ENCODE results near the gene SLC27A6. TPM values are rescaled to one million over a fixed set of nuclear protein-coding genes. Genes with fewer than 3 reads are reported as not detected.
A peak's percentile ranks its signal among the peaks of the same experiment; 100 is the strongest.
"Not testable (repeated sequence)": the region's sequence is repeated elsewhere in the genome, so short reads cannot be mapped to it uniquely, and the experiment has no call there.

Gene SLC27A6
- total RNA-seq, 1 donor from 2014 or later: 26.3 TPM

- Mint-ChIP-seq H3K36me3 (no peaks in the 10 kb centered on the region), H3K4me3 (no peak overlapping the region), H3K9me3 (no peaks in the 10 kb centered on the region), H3K4me1 (peaks cover 16% of the 10 kb centered on the region), H3K27me3 (ENCODE audit: low read depth) (no peaks in the 10 kb centered on the region), H3K27ac (no peak overlapping the region)
- DNase-seq (ENCODE audit: low spot score in 2 of 2, unreplicated experiment in 2 of 2): no peak
- TF ChIP-seq CTCF (IDR thresholded peaks at IDR 0.05; ENCODE audit: unreplicated experiment): no peak
Measured at GRCh38 chr5:129022599-129022998, 57.3 kb downstream of the SLC27A6 start.

DNA sequence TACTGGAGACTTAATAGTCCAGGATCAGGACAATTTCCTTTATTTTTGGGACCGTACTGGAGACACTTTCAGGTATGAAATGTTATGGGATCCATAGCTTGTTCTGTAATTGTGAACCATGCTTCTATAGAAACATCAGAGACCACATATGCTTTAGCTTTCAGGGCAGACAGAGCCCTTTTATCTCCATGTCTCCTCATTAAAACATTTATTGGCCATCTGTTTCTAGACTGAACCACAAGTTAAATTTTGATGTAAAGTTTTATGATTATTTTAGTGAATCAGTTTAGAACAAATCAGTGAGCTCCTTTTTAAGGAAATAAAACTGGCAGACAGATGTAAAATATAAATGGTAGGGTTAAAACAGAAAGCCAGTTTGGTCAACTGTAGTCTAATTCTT is 62.0 kb downstream of the SLC27A6 start:
- Mint-ChIP-seq H3K36me3 (no peaks in the 10 kb centered on the region), H3K27ac (no peak overlapping the region), H3K4me1 (no peaks in the 10 kb centered on the region), H3K9me3 (no peaks in the 10 kb centered on the region), H3K27me3 (ENCODE audit: low read depth) (no peaks in the 10 kb centered on the region), H3K4me3 (no peak overlapping the region)
- DNase-seq (ENCODE audit: low spot score in 2 of 2, unreplicated experiment in 2 of 2): no peak
- TF ChIP-seq CTCF (IDR thresholded peaks at IDR 0.05; ENCODE audit: unreplicated experiment): no peak

DNA sequence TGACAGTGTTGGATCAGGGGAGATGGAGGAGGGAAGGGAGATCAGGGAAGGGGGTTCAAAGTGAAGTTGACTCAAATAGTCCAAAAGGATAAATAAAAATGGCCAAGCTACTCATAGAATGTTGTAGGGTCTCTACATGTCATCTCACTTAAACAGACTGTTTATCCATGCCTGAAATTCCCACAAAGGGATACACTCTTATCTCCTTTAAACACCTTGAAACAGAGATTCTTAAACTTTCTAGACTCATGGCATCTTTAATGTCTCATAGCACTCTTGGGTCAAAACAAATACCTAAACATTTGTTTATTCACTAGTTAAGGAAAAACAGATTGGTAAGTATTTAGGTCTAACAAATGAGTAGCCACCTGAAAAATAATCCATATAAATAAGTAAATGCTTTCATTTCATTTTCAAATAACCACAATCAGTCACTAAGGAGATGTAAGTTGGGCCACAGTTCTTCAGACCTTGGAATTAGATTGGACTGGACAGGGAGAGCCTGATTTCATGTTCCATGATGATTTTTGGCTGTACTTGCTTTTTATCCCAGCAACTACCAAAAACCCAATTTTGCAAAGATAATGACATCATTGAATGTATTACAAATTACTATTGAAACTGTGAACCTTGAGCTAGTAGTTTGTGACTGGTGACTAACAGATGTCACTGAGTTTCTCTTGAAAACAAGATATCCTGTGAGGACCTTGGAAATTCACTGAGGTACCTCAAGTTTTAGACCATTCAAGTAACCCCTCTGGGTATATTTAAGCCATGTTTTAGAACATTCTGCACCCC is 66.8 kb downstream of the SLC27A6 start:
- no peak overlapping the region for H3K4me3 Mint-ChIP-seq
- no peak for TF ChIP-seq CTCF (IDR thresholded peaks at IDR 0.05; ENCODE audit: unreplicated experiment)
- peaks cover 12% of the 10 kb centered on the region for H3K9me3 Mint-ChIP-seq
- H3K4me1 Mint-ChIP-seq: no peaks in the 10 kb centered on the region
- H3K27me3 Mint-ChIP-seq (ENCODE audit: low read depth): no peaks in the 10 kb centered on the region
- no peak for DNase-seq (ENCODE audit: low spot score in 2 of 2, unreplicated experiment in 2 of 2)
- H3K27ac Mint-ChIP-seq: no peak overlapping the region
- peaks cover 28% of the 10 kb centered on the region for H3K36me3 Mint-ChIP-seq

DNA sequence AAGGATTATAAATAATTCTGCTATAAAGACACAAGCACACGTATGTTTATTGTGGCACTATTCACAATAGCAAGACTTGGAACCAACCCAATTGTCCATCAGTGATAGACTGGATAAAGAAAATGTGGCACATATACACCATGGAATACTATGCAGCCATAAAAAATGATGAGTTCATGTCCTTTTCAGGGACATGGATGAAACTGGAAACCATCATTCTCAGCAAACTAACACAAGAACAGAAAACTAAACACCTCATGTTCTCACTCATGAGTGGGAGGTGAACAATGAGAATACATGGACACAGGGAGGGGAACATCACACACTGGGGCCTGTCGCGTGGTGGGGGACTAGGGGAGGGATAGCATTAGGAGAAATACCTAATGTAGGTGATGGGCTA is 71.0 kb downstream of the SLC27A6 start:
- H3K9me3 Mint-ChIP-seq: peaks cover 12% of the 10 kb centered on the region
- not testable (repeated sequence) for H3K4me3 Mint-ChIP-seq

DNA sequence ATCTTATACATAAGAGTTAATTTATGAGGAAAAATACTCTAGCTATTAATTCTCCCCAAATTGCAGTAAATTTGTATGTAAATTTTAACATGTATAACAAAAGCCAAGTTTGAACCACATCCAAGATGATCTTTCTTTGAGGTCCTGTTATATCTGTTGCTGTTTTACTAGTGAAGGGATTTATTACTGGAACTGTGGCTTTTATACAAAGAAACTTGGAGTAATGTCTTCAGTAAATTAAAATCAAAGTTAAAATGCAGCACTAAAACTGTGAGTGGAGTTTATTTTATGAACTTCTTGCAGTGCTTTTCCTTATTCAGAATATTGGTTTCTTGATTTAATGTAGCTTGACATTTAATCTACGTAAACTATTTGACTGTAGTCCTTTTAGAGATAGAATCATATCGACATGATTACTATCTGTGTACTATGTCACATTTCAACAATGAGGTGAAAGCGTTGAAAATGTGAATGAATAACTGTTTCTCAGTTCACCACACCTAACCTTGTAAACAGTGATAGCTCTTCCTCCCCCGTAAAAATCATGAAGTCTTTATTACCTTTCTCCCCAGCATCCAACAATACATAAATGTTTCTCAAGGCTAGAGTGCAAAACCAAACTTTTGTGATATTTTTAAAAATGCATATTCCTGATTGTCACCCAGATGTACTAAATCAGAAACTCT is 76.1 kb downstream of the SLC27A6 start:
- TF ChIP-seq CTCF (IDR thresholded peaks at IDR 0.05; ENCODE audit: unreplicated experiment): no peak
- Mint-ChIP-seq H3K4me1 (peaks cover 6% of the 10 kb centered on the region), H3K36me3 (peaks cover 21% of the 10 kb centered on the region), H3K27ac (peak overlapping the region; percentile 5), H3K9me3 (peaks cover 40% of the 10 kb centered on the region), H3K27me3 (ENCODE audit: low read depth) (no peaks in the 10 kb centered on the region), H3K4me3 (no peak overlapping the region)
- DNase-seq (ENCODE audit: low spot score in 2 of 2, unreplicated experiment in 2 of 2): no peak

More for the DNA sequence above, 71.0 kb downstream of the SLC27A6 start:
- not testable (repeated sequence) for H3K27me3 Mint-ChIP-seq (ENCODE audit: low read depth); DNase-seq (ENCODE audit: low spot score in 2 of 2, unreplicated experiment in 2 of 2); H3K4me1 Mint-ChIP-seq; H3K27ac Mint-ChIP-seq
- peaks cover 28% of the 10 kb centered on the region for H3K36me3 Mint-ChIP-seq

GRCh38 chr5:129042306-129042705 is 77.0 kb downstream of the SLC27A6 start:
- Mint-ChIP-seq H3K27me3 (ENCODE audit: low read depth) (no peaks in the 10 kb centered on the region), H3K27ac (no peak overlapping the region), H3K9me3 (peaks cover 40% of the 10 kb centered on the region), H3K36me3 (peaks cover 20% of the 10 kb centered on the region), H3K4me3 (no peak overlapping the region), H3K4me1 (peaks cover 6% of the 10 kb centered on the region)
- TF ChIP-seq CTCF (IDR thresholded peaks at IDR 0.05; ENCODE audit: unreplicated experiment): no peak
- no peak for DNase-seq (ENCODE audit: low spot score in 2 of 2, unreplicated experiment in 2 of 2)

Measured in mesothelial cell of epicardium (in vitro differentiated cells).